NCI-H1436 treated with DMSO at 0.1 percent for 48 hours (cell line): ENCODE results near the gene ANG.
"Not testable (repeated sequence)": the region's sequence is repeated elsewhere in the genome, so short reads cannot be mapped to it uniquely, and the experiment has no call there.

Source experiments
- DNase-seq: peaks from one replicate; lab custom pipeline; 2025; lab: John Stamatoyannopoulos, UW

Gene ANG

DNA sequence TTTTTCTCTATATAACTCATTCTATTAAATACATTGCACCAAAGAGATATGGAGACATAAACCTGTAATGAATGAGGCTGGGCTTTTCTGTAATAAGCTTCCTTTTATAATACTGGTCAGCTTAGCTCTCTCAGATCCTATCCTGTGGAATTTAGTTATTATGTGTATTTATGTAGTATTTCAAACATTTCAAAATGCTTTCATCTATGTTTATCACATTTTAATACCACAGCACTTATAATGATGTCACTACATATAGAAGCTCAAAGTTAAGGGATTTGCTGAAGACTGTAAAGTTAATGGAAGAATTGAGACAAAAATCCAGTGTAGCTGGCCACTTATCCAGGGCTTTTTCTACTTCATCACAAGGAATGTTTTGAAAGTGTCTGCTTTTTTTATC lies 11.4 kb downstream of the ANG start:
- no peak for DNase-seq

DNA sequence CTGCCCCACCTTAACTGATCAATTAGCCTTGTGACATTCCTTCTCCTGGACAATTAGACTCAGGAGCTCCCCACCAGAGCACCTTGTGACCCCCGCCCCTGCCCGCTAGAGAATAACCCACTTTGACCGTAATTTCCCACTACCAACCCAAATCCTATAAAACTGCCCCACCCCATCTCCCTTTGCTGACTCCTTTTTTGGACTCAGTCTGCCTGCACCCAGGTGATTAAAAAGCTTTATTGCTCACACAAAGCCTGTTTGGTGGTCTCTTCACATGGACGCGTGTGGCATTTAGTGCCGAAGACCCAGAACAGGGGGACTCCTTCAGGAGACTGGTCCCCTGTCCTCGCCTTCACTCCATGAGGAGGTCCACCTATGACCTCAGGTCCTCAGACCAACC lies 12.4 kb downstream of the ANG start:
- DNase-seq: not testable (repeated sequence)

DNA sequence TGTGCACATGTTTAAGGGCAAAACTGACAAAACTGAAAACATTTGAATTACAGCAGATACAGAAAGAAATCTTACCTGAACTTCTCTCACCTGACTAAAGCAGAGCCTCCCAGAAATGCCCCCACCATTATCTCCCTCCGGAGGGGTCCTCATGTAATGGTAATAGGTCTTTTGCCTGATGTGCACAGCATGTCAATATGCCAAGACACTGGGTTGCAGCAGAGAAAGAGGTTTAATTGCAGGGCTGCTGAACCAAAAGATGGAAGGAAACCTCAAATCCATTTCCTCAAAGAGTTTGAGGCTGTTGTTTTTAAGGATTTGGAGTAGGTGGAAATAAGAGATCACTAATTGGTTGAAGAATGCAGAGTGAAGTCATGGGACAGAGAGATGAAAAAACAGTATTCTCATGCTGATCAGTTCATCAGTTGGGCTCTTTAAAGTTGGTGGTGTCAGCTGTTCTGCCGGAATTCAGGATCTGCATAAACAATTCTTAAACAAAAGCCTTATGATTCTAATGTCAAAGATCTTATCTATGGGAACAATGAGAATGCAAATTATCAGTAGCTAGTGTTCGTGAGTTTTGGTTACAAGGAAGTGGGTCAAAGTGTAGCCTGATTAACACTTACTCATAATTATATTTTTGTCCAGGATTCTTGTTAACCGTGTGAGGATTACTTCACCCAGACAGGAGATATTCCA lies 18.2 kb downstream of the ANG start:
- no peak for DNase-seq

DNA sequence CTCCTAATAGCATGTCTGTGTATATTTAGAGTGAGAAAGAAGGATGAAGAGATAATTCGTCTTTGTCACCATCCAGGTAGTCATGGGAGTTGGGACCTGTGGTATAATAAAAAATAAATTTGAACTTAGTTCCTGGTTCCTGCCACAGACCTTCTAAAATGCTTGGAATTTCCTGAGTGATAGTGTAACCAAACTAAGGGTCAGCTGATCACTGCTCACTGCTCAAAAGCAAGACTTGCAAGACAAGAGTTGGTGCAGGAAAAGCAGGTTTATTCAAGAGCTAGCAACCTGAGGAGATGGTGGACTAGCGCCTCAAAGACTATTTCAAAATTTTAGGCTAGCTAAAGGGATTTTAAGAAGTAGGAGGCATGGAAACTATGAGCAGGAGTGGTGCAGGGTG lies 19.1 kb downstream of the ANG start:
- no peak for DNase-seq

DNA sequence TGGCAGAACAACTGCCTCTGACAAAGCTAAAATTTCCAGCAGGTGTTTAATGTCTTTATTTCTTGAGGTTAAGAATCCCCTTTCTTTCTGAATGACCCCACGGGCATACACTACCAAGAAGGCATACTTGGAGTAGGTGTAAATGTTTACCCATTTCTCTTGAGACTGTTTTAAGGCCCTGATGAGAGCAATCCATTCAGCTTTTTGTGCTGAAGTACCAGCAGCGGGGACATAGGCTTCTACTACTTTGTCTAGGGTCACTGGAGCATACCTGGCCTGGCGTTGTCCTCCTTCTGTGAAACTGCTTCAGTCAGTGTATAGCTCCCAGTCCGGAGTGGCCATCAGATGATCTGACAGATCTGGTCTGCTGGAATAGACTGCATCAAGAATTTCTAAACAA lies 22.7 kb downstream of the ANG start:
- no peak for DNase-seq

DNA sequence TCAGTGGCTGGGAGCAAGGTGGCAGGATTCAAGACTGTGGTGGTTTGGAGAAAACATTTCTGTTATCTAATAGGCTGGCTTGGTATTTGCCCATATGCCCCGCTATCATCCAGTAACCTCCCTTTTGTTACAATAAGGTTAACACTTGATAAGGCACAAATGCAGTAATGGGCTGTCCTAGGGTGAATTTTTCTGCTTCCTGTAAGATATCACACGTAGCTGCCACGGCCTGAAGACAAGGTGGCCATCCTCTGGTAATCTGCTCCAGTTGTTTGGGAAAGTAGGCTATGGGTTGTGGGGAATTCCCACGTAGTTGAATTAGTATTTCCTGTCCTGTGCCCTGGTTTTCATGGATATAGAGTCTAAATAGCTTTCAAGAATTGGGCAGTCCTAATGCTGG lies 23.1 kb downstream of the ANG start:
- DNase-seq: no peak

DNA sequence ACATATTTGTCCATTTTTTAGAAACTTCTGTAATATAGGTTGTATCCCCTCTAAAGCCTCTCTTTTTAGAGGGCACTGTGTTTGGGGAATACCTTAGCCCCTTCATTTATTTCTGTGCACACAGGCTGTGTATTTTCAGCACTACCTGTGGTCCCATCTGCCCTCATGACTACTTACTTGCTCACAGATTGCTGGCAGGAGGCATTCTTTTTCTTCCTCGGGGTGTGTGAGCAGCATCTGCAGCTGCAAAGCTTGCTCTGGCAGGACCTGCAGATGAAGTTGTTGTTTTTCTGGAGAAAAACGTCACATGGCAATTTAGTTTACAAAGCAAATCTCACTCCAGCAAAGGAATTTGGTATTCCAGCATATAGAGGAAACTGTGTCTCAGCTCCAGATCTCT lies 24.3 kb downstream of the ANG start:
- DNase-seq: no peak

DNA sequence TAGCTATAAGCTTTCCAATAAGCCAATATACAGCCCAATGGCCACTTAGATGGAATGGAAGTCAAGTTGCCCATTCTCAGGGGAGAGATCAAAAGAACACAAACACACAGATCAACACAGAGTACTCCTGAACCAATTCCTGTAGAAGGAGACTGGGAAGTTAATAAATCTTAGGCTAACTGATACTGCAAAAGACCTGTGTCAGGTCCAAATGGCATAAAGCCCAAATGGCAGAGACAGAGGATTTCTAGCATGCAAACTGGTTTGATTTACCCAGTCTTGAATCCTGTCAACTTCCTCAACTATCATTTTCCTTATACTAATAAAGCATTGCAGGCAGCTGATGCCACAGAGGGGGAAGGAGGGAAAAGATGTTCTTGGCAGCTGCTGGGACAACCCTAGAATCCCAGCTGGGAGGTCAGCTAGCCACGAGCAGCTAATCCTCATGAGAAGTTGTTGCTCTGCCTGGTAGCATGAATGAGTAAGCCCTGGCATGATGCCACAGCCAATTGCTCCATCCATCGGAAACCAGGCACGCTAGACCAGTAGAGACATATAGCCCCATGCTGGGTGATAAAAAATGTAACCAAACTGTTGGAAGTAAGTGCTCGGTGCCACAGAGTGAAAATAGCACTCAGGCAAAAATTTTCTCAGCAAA lies 26.2 kb downstream of the ANG start:
- DNase-seq: no peak

DNA sequence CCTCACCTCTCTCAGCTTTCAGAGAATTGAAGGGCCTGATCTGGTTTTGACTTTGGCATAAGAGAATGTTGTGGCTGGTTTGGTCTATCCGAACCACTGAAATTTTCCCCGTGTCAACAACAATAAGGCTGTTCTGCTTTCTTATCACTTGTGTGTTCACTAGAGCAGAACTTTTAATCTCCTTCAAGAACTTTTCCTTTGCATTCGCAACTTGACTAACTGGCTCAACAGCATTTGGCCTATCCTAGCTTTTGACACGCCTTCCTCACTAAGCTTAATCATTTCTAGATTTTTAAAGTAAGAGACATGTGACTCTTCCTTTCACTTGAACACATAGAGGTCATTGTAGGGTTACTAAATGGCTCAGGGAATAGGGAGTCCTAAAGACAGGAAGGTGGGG lies 31.2 kb downstream of the ANG start:
- DNase-seq: no peak

DNA sequence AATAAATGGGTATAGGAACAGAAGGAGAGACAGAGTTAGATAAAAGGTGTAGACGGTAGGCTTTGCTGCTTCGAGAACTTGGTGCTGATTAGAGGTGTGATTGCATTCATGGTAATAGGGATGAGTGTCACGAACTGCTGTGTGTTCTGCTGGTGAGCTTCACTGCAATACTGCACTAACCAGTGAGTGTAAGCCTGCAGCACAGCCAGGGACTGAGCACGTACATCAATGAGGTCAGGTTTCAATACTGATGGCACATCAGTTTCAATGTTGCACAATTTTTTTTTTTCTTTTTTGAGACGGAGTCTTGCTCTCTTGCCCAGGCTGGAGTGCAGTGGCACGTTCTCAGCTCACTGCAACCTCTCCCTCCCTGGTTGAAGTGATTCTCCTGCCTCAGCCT lies 32.2 kb downstream of the ANG start:
- no peak for DNase-seq

DNA sequence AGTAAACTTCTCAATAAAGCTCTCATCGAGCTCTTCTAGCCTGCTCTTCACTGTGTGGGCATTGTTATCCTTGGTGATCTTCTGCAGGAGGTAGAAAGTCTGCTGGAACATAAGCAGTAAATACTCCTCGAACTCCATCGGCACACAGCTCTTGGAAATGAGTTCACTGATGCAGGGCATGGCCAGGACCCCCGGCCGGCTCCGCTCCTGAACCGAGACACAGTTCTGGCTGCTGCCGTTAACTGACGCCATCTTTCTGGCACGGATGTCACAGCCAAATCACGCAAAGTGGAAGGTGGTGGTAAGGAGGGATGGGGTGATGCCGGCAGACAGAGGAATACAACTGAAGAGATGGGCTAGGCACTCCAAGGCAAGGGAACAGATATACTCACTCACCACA lies 33.5 kb downstream of the ANG start:
- no peak for DNase-seq

DNA sequence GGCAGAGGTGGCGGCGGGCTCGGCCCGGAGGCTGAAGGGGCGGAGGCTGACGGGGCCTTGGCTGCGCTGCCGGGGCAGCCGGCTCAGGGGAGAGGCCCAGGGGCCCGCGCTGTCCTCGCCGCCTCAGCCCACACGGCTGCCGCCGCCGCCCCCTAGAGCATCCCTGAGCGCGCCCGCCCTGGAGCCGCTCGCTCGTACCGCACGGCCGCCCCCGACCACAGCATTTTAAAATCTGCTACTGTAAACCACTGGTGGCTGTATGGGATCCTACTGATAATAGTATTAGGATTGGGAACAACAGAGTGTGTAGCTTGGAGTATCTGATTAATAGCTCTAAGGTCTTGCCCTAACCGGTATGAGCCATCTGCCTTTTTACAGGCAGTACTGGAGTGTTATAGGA lies 34.9 kb downstream of the ANG start:
- no peak for DNase-seq

DNA sequence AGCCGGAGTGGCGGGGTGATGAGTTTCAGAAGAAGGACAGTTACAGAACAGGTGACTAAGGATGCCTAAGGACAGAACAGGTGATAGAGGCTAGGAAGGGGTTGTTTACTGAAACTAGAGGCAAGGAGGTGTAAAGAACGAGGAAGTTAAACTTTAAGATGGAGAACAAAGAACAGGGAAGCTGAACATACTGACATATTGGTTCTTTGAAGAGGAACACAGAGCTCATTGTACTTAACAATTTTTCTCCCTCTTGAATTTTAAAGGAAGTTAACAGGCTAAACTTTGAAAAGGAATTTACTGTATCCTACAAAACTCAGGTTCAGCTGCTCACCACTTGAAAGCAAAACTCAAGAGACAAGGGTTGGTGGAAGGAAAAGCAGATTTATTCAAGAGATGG lies 37.6 kb downstream of the ANG start:
- DNase-seq: not testable (repeated sequence)

DNA sequence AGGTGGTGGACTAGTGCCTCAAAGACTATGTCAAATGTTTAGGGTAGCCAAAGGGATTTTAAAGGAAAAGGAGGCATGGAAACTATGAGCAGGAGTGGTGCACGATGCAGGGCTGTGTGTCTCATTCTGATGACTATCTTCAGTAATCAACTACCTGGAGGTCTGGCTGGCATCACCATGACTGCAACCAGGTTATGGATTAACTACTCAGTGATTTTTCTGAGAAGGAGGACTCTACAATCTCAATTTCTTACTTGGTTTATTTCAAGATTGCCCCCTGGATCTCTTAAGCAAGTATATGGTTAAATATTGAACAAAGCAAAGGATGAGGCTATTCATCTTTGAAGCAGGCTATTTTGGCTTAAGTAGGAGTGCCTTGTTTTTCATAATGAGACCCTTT lies 38.0 kb downstream of the ANG start:
- DNase-seq: no peak

DNA sequence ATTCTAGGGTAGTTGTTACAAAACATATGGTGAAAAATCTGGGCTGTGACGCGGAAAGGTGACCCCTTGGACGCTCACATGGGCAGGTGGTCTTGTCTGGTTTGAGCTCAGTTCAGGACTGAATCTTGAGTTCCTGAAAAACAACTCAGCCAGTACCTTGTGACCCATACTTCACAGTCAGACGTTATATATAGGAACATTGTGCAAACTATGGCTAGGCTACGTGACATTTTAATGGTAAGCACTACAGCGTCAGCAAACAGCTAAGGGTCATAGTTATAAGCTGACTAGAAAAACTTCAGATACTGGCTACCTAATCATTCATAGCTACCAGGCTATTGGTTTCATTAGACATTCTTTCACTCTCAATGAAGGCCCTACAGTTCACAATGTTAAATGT lies 42.3 kb downstream of the ANG start:
- no peak for DNase-seq

DNA sequence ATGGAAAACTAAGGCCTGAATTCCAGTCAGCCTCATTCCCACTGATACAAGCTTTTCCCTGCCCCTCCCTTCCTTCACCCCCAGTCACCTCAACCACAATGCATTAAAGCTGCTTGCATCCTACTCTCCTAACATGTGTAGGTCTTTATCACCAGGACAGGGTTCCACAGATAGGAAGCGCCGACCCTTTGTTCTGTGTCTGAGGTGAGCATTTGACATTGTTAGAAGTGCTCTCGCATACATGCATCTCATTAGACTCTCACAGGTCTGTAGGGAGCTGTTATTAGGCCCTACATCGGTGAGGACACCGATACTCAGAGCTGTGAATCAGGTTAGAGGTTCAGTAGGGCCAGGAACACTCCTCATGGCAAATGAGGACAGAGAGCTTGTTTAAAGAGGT lies 43.9 kb downstream of the ANG start:
- no peak for DNase-seq

DNA sequence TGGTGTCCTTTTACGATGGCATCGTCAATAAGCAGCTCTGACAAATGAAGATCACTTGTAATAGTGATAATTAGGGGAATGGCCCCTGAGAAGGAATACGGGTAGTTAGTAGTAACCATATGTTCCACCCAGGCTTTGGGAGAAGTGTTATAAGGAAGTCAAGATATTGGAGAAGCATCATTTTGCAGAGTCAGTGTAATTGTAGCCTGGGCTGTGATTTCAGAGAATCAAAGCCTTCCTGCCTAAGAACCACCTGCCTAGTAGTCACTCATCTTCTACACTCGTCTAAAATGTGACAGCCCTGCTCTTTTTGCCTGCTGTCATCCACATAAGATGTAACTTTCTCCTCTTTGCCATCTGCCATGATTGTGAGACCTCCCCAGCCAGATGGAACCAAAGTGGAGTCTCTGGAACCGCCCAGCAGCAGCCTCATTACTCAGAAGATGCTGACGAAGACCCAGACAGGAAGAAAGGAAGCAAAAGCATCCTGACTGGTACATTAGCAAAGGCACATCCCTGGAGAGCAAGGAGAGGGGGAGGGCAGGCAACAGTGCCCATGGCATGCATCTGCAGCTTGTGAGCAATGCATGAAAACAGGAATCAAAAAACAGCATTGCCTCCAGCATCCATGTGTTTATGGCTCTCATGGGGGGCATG lies 44.5 kb downstream of the ANG start:
- DNase-seq: no peak

DNA sequence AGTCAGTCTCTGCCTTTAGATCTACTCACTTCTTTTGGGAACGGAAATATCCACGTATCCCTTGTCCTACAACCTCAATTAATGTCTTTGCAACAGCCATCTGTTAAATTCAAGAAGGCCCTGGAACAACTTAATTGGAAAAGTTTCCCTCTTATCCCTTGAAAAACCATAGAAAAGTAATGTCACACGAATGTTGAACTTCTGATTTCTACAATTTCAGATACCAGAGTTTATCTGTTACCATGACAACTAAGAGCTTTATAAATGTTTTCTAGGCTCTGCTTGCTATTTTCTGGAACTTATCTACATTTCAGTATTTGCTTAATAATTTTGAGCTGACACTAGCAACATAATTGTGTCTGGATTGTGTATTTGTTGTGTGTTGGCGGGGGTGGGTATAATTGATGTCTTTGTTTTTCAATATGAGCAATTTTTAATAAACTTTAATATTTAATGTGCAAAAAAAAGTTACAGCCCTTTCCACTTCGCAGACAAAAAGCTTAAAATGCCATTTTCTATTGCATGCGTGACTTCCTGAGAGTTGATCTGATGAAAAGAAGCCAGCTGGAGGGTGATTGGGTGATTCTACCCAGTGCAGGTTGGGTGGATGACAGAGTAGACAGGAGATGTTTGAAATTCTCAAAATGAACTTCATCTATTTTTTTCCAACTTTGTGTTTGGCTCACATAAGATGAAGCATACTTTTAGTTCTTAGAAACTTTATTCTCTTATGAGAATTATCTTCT lies 45.3 kb downstream of the ANG start:
- DNase-seq: no peak

DNA sequence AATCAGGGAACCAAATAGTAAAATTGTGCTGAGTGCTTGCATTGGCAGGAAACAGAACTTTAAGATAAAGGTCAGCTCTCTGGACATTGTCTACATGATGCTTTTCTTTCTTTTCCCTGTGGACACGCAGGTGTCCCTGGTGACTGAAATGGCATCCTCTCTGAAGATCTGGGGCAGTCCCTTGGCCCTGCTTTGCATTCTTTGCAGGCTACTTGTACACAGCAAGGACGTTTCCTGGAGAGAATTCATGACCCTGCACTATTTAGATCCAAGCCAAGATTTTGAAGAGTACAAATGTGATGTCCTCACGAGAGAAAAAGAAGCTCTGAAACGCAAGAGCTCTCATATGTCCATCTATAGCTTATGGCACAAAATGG lies 45.9 kb downstream of the ANG start:
- no peak for DNase-seq

DNA sequence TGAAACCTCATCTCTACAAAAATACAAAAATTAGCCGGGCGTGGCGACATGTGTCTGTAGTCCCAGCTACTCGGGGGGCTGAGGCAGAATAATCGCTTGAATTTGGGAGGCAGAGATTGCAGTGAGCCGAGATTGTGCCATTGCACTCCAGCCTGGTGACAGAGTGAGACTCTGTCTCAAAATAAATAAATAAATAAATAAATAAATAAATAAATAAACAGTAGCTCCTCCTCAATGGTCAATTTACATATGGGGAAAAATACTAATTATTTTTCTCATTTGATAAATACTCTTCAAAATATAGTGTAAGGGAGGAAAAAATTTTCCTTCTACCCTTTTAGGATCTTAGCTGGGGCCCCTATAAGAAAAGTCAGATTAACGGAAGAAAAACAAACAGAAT lies 49.7 kb downstream of the ANG start:
- not testable (repeated sequence) for DNase-seq

DNA sequence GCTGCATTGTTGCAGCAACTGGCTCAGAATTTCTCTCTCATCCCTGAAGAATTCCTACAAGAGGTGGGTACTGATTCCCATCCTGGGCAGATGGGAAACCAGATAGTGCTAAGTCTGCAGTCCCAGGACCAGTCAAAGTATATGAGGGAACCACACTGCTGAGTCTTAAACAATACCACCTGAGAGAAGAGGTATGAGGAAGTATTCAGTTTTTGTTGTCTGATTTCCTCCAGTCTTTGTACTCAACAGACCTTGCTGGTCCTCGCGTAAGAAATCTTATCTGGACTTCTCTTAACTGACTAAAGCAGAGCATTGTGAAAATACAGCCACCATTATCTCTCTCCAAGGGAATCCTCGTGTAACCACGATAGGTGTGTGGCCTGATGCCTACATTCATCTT lies 53.6 kb downstream of the ANG start:
- DNase-seq: no peak

DNA sequence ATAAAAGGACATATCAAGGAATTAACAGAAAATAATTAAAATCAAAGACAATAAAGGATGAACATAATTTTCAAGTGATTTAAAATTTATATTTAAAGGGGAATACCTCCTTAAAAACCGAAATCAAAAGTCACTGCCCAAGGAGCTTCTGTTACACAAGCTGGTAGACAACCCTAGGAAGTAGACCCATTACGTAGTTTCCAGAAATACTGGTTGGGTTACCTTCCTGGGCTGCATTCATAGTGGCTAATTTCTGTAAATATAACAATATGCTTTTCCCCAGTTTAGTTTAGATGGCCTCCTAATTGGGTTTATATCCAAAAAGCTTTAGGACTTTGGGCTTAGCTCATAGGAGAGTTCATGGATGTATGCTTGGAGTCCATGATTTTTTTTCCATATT lies 55.0 kb downstream of the ANG start:
- DNase-seq: no peak
